NCI-H1417 treated with DMSO at 0.1 percent for 48 hours (cell line): ENCODE measurements around the gene PDC.
"Not testable (repeated sequence)": the region's sequence is repeated elsewhere in the genome, so short reads cannot be mapped to it uniquely, and the experiment has no call there.

Experiments used
- DNase-seq: peaks from one replicate; lab custom pipeline; 2025; lab: John Stamatoyannopoulos, UW

PDC gene

DNA sequence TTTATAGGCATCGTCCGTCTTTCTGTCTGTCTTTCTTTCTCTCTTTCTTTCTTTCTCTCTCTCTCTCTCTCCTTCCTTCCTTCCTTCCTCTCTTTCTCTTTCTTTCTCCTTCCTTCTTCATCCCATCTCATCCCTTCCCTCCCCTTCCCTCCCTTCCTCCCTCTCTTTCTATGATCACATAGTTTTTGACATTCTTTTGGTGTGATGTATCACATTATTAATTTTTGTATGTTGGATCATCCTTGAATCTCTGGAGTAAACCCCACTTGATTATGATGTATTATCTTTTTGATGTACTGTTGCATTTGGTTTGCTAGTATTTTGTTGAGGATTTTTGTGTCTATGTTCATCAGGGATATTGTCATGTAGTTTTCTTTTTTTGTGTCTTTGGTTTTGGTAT is 59.5 kb downstream of the PDC start:
- DNase-seq = not testable (repeated sequence)
